ENCODE data around the gene UIMC1.

GRCh38 chr5:177024559-177024958 lies 18.0 kb upstream of the UIMC1 start:
- TF ChIP-seq CTCF (IDR thresholded peaks at IDR 0.05 in 2 of 3, conservative IDR thresholded peaks at IDR 0.05 in 1 of 3; ENCODE audit: borderline replicate concordance in 1 of 3, insufficient read depth in 1 of 3, low read depth in 2 of 3, low read length in 2 of 3), result no peak
- no peak for TF ChIP-seq TCF7L2 (IDR thresholded peaks at IDR 0.05; ENCODE audit: borderline replicate concordance, extremely low read depth, insufficient read depth, insufficient read length)
- TF ChIP-seq SRF (IDR thresholded peaks at IDR 0.05; ENCODE audit: low read depth), result no peak

All from HCT116 (cell line).